GM12874 (cell line): ENCODE results near the gene LRPAP1.

Experiments
- CTCF ChIP-seq: IDR thresholded peaks from 2 replicates; pipeline ENCODE4 v1.5.1; 2011; ENCODE audit warnings: low read depth, mild to moderate bottlenecking, control low read depth, low read length, moderate library complexity; ENCODE audit not compliant: insufficient read depth

LRPAP1 gene

GRCh38 chr4:3531318-3531878 is 824 bp downstream of the LRPAP1 start:
- no peak for TF ChIP-seq CTCF

DNA sequence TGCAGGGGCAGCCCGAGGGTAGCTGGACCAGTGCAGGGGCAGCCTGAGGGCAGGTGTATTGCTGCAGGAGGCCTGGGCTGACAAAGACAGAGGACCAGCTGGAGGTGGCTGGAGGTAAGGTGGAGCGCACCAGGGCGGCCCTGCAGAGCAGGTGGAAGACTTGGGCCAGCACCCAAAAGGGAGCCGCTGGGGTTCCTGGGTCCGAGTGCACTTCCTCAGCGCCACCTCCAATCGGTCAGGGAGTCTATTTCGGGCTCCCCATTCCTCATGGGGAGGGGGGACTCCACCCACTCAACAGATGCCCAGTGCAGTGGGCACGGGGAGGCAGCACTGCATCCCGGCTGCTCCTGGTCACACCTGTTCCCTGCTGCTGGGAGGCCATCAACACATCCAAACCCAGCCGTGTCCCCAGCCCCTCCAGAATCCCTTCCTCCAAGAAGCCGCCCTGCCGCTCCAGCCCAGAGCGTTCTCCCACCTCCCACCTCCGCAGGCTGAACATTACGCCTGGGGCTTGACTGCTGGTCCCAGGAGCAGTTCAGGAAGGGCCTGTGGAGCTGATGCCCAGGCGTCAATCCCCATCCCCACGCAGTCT is 1.5 kb downstream of the LRPAP1 start:
- no peak for TF ChIP-seq CTCF

GRCh38 chr4:3530051-3530450 is 2.2 kb downstream of the LRPAP1 start:
- TF ChIP-seq CTCF, result no peak

GRCh38 chr4:3529363-3529762 is 2.9 kb downstream of the LRPAP1 start:
- no peak for TF ChIP-seq CTCF

- no peak for TF ChIP-seq CTCF
These were observed 4.0 kb downstream of the LRPAP1 start for GRCh38 chr4:3527914-3528876.

GRCh38 chr4:3527101-3527913 is 4.9 kb downstream of the LRPAP1 start:
- no peak for TF ChIP-seq CTCF

GRCh38 chr4:3526456-3526855 is 5.8 kb downstream of the LRPAP1 start:
- no peak for TF ChIP-seq CTCF
